Spinal cord (tissue), 10 donors: Measurements from ENCODE around the gene ATG16L1. TPM values are rescaled to one million over a fixed set of nuclear protein-coding genes. Genes with fewer than 3 reads are reported as not detected.

Experiments
- DNase-seq, 6 donors: peaks; one replicate each; pipeline versions ENCODE4 v3.0.0 to v3.0.0-alpha.2; 2013 to 2015; ENCODE audit warnings: low spot score in 6 of 6, low read depth in 4 of 6
- H3K27ac ChIP-seq: one replicate; pipeline ENCODE4 v1.5.1; 2013; ENCODE audit warnings: low read depth, low read length, control low read depth
- H3K27me3 ChIP-seq: one replicate; pipeline ENCODE4 v1.6.1; 2013; ENCODE audit warnings: low read length; ENCODE audit not compliant: control insufficient read depth, insufficient read depth
- H3K36me3 ChIP-seq: one replicate; pipeline ENCODE4 v1.6.1; 2013; ENCODE audit warnings: low read length; ENCODE audit not compliant: control insufficient read depth, insufficient read depth
- H3K4me1 ChIP-seq: one replicate; pipeline ENCODE4 v1.6.1; 2013; ENCODE audit warnings: low read length; ENCODE audit not compliant: control insufficient read depth, insufficient read depth
- H3K4me3 ChIP-seq: one replicate; pipeline ENCODE4 v1.5.1; 2013; ENCODE audit warnings: low read depth, low read length, control low read depth
- H3K9me3 ChIP-seq: one replicate; pipeline ENCODE4 v1.6.1; 2013; ENCODE audit warnings: low read length; ENCODE audit not compliant: control insufficient read depth, insufficient read depth
- WGBS: methylation state at CpG from one replicate; pipeline ENCODE4 v1.1.5; 2013; ENCODE audit warnings: missing lambda C conversion rate; ENCODE audit not compliant: insufficient coverage; 5-methylcytosine and 5-hydroxymethylcytosine counted together
- polyA plus RNA-seq, 2 donors: library from polyadenylated mRNA; unstranded; fragments of 120-200 nt; gene quantifications; one replicate each; pipeline ENCODE4 v1.2.1, GENCODE V29; 2013; ENCODE audit not compliant: insufficient read length in 2 of 2
- total RNA-seq, 2 donors: library from RNA; depleted of rRNA in 1 of 2; stranded (reverse); fragments of 120-200 nt in 1 of 2; fragments of >200 nt in 1 of 2; gene quantifications; one replicate each; pipeline versions ENCODE4 v1.2.3 to v1.2.4, GENCODE V29; 2013 to 2014
- donor health status: healthy.

Gene ATG16L1
- total and polyA plus RNA-seq, 4 donors, result 25.8 to 39.5 (median 30.9) TPM

DNA sequence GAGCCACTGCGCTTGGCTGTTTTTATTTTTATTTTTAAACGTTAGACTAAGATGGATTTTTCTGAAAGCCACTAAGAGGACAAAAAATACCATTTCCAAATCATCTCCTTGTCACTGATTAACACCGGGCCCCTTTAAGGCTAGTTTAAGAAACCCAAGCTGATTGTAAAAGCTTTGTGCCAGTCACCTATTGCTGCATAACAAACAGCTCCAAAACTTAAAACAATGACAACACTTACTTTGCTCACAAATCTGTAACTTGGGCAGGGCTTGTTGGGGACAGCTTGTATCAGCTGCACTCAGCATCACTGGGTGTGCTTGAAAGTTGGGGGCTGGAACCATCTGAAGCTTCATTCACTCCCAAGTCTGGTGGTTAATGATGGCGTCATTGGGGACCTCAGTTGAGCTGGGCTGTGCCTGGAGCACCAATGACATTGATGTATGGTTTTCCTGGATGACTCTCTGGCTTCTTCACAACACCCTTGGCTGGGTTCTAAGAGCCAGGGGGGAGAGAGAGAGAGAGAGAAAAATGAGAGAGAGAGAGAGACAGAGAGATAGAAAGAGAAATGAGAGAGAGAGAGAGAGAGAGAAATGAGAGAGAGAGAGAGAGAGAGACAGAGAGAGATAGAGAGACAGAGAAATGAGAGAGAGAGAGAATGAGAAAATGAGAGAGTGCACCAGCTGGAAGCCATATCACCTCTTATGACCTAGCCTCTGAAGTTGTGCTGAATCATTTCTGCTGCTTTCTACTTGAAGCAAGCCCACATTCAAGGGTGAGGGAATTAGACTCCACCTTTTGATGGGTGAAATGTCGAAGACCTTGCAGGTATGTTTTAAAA is 26.0 kb upstream of the ATG16L1 start:
- H3K27ac ChIP-seq, result no peak overlapping the region
- no peaks in the 10 kb centered on the region for H3K36me3 ChIP-seq
- H3K27me3 ChIP-seq, result no peaks in the 10 kb centered on the region
- no peak overlapping the region for H3K4me3 ChIP-seq
- H3K9me3 ChIP-seq, result peaks cover 1% of the 10 kb centered on the region
- no peaks in the 10 kb centered on the region for H3K4me1 ChIP-seq
- DNase-seq, result no peak
- 80% methylated on average over 1 of the region's 5 CpGs for WGBS

DNA sequence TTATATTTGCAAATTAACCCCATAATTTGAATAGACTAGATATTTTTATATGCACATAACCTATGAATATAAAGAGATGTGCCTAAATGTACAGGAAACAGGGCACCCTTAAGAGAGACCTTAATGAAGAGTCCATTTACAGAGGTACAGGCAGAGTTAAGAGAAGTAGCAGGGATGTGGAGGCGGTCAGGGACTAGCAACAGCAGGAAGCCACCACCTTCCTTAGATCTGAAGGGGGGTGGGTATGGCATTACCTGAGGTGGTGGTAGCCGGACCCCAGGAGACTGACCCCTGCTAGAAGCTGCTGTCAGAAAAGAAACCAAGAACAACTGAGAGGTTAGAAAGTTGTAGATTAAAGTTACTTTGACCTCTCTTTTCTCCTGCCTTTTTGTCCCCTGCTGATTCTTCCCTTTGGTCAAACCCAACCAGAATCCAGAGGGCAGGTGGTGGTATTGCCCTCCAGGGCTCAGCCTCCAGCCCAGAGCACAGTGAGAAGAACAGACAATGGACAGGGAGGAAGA is 24.9 kb upstream of the ATG16L1 start:
- Histone ChIP-seq H3K27me3 (no peaks in the 10 kb centered on the region), H3K4me3 (no peak overlapping the region), H3K27ac (no peak overlapping the region), H3K9me3 (peaks cover 1% of the 10 kb centered on the region), H3K4me1 (no peaks in the 10 kb centered on the region), H3K36me3 (no peaks in the 10 kb centered on the region)
- WGBS, result no CpG with 5 or more reads among the region's 2 CpGs
- no peak for DNase-seq

DNA sequence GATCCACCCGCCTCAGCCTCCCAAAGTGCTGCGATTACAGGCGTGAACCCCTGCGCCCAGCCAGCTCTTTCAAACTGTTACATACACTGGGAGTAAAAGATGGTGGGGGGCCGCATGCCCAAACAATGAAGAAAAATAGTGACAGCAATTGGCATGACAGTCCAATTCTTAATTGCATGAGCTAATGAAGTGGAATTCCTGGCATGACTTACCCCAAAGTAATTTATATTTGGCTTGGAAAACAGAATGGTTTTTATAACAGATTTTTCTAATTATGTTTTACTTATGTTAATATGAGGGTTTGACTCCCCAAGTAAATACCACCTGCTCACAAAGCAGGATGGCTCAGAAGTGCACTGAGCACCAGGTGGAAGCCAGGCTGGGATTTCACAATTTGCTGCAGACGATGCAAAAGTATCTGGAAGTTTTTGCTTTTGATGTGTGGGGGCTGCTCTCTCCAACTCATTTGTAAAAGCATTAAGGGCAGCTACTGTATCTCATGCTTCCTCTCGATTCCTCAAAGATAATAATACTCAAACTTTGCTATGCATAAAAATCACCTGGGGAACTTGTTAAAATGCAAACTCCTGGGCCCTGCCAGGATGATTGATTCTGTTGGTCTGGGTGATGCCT is 24.0 kb upstream of the ATG16L1 start:
- H3K27ac ChIP-seq, result no peak overlapping the region
- H3K4me1 ChIP-seq, result no peaks in the 10 kb centered on the region
- H3K4me3 ChIP-seq, result no peak overlapping the region
- no CpG with 5 or more reads among the region's 7 CpGs for WGBS
- no peaks in the 10 kb centered on the region for H3K36me3 ChIP-seq
- no peaks in the 10 kb centered on the region for H3K27me3 ChIP-seq
- H3K9me3 ChIP-seq, result peaks cover 1% of the 10 kb centered on the region
- DNase-seq, result peak in 2 of 6 donors; percentile 47 to 81

DNA sequence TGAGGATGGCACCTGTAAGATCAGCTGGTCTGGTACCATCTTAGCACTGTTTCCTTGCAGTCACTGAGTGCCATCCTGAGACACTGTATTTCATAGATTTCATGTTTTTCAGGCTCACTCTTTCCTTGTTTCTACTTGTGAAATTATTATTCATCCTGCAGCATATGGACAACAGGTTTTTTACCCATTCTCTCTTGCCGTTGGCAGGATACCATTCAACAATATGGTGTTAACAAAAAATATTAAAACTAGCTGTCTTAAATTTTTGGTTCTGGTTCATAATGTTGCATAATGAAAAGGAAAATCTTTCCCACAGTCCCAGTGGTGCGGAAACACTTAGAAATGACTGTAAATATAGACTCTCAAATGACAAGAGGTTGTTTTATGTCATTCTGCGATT is 23.1 kb upstream of the ATG16L1 start:
- Histone ChIP-seq H3K4me3 (no peak overlapping the region), H3K36me3 (no peaks in the 10 kb centered on the region), H3K4me1 (no peaks in the 10 kb centered on the region), H3K27ac (no peak overlapping the region), H3K9me3 (peaks cover 1% of the 10 kb centered on the region), H3K27me3 (no peaks in the 10 kb centered on the region)
- DNase-seq, result peak in 1 of 6 donors; percentile 81
- WGBS, result no CpG with 5 or more reads among the region's 3 CpGs

DNA sequence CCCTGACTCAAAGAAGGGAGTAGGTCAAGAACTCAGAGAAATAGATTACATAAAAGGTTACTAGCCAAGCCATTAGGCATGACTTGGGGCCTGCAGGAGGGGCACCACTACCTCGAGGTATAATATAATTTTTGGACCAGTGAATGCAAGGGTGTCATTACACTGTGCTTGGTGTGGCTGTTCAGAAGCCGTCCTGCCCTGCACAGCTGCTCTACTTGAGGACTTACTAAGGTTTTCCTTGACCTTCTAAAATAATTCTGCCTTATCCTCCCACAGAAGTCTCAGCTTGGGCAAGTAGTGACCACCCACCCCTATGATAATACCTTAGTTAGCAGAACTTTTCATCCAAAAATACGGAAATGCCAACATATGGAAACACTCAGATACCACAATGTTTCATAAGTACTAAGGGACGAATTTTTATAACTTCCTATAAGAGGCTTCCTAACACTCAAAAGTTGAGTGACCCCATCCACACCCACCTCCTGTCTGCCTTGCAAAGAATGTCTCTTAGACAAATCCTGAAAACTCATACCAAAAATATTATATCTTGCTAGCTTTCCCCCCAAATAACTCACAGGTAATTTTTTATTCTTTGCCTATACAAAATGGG is 17.7 kb upstream of the ATG16L1 start:
- 60% methylated on average over 4 of the region's 4 CpGs for WGBS
- no peaks in the 10 kb centered on the region for H3K27me3 ChIP-seq
- H3K36me3 ChIP-seq, result no peaks in the 10 kb centered on the region
- no peak overlapping the region for H3K27ac ChIP-seq
- H3K4me3 ChIP-seq, result no peak overlapping the region
- no peaks in the 10 kb centered on the region for H3K4me1 ChIP-seq
- DNase-seq, result no peak
- H3K9me3 ChIP-seq, result no peaks in the 10 kb centered on the region

DNA sequence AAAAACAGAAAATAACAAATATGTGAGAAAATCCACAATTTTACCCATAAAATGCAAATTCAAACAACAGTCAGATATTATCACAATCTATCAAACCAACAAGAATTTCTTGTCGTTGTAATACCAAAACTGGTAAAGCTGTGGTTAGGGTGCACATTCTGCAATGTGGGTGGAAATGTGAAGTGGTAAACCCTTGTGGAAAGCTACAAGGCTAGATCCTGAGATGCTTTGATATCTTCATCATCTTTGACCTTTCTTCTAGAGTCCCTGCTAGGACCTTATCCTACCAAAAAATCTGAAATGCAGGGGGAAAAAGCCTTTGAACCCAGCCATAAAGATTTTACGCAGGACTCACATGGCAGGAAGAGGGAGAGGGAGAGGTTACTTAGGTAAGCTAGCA is 17.2 kb upstream of the ATG16L1 start:
- H3K4me1 ChIP-seq, result no peaks in the 10 kb centered on the region
- H3K27ac ChIP-seq, result no peak overlapping the region
- H3K4me3 ChIP-seq, result no peak overlapping the region
- no CpG with 5 or more reads among the region's 2 CpGs for WGBS
- DNase-seq, result no peak
- H3K9me3 ChIP-seq, result no peaks in the 10 kb centered on the region
- no peaks in the 10 kb centered on the region for H3K36me3 ChIP-seq
- no peaks in the 10 kb centered on the region for H3K27me3 ChIP-seq

DNA sequence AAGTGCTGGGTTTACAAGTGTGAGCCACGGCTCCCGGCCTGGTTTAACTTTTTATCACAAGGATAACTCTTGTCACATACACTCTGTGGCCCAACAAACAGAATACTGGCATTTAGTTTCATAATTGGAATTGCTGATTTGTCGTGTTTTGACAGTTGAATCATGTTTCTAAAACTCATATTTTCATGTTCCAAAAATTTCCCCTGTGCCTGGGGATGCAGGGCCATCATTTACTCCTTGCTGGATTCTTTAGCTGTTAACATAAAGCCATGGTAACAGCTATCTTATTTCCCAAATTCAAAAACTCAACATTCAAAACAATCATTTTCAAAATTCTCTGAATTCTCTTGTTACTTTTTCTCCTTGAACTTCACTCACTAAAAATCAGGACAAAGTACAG is 16.5 kb upstream of the ATG16L1 start:
- H3K27me3 ChIP-seq, result no peaks in the 10 kb centered on the region

DNA sequence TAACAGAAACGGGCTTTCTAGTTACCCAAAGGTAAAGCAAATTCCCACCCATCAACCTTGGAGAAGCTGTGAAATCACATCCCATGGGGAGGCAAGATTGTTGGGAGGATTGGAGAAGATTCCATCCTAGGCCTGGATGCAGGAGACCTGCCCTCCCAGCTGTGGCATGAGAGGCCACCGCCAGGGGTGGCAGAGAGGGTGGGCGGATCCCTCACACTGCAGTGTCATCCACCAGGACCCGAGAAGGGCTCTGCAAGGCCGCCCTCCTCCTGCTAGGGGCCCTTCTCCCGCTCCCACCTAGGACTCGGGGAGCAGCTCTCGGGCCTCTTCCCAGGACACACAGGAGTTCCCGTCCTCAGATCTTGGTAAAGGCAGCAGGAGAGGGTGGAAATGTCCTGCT is 15.5 kb upstream of the ATG16L1 start:
- DNase-seq, result no peak
- no peaks in the 10 kb centered on the region for H3K9me3 ChIP-seq
- H3K4me3 ChIP-seq, result no peak overlapping the region
- no peaks in the 10 kb centered on the region for H3K36me3 ChIP-seq
- 58% methylated on average over 8 of the region's 9 CpGs for WGBS
- no peak overlapping the region for H3K27ac ChIP-seq
- H3K4me1 ChIP-seq, result no peaks in the 10 kb centered on the region
- no peaks in the 10 kb centered on the region for H3K27me3 ChIP-seq

More for the DNA sequence above, 16.5 kb upstream of the ATG16L1 start:
- H3K27ac ChIP-seq, result no peak overlapping the region
- H3K9me3 ChIP-seq, result no peaks in the 10 kb centered on the region
- H3K4me3 ChIP-seq, result no peak overlapping the region
- peak in 1 of 6 donors; percentile 22 for DNase-seq
- H3K36me3 ChIP-seq, result no peaks in the 10 kb centered on the region
- no peaks in the 10 kb centered on the region for H3K4me1 ChIP-seq
- WGBS, result no CpG with 5 or more reads among the region's 3 CpGs

DNA sequence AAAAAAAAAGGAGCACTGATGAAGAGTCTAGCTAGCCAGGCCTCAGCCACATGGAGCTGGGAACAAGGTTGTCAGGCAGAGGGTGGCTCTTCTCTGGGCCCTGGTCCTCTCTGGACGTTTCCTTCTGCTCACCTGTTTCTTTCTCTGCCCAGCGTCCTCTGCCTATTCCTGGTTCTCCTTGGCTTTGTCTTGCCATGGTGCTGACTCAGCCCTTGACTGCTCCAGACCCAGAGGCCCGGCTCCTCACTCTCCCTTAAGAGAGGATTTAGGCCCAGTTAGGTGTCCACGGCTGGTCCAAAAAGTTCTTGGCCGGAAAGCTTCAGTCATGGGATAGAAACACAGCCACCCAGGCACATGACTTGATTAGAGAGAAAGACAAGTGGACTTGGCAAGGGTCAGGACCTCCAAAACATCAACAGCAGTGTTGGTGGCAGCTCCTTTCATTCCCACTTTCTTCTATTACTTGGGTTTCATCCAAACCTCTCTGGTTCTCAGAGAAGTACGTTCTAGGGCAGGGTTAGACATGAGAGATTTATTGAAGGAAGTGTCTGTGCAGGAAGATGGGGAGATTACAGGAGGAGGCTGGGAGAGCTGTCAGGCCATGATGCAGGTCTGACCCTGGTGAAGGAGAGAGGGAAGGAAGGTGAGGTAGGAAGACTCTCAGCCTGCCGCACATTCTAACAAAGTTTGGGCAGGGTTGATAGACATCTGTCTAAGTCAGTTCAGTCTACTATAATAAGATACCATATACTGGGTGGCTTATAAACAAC is 14.5 kb upstream of the ATG16L1 start:
- H3K27me3 ChIP-seq, result no peaks in the 10 kb centered on the region
- H3K9me3 ChIP-seq, result no peaks in the 10 kb centered on the region
- WGBS, result 85% methylated on average over 5 of the region's 7 CpGs
- no peak overlapping the region for H3K4me3 ChIP-seq
- H3K27ac ChIP-seq, result no peak overlapping the region
- no peak for DNase-seq
- no peaks in the 10 kb centered on the region for H3K36me3 ChIP-seq
- no peaks in the 10 kb centered on the region for H3K4me1 ChIP-seq
